Stomach (tissue), 9 donors: Measurements from ENCODE around the gene CCNYL1. TPM values are rescaled to one million over a fixed set of nuclear protein-coding genes. Genes with fewer than 3 reads are reported as not detected.
"Not testable (repeated sequence)": the region's sequence is repeated elsewhere in the genome, so short reads cannot be mapped to it uniquely, and the experiment has no call there.

Experiments used
- DNase-seq, 2 donors: peaks; one replicate each; pipeline versions ENCODE4 v3.0.0 to v3.0.0-alpha.2; 2013 to 2019
- H3K27ac ChIP-seq, 5 donors: fragments of 200-600 bp in 4 of 5; sonication (generic) in 4 of 5; one replicate each; pipeline ENCODE4 v1.5.1; 2013 to 2019; ENCODE audit warnings: mild to moderate bottlenecking in 1 of 5, moderate library complexity in 1 of 5
- H3K27me3 ChIP-seq, 3 donors: fragments of 200-600 bp; sonication (generic); one replicate each; pipeline ENCODE4 v1.5.1; 2017 to 2019; ENCODE audit warnings: mixed run types in 1 of 3
- H3K36me3 ChIP-seq, 4 donors: fragments of 200-600 bp; sonication (generic); 1 replicate in 3 of 4; 2 replicates in 1 of 4; pipeline ENCODE4 v1.5.1; 2016 to 2019
- H3K4me1 ChIP-seq, 4 donors: fragments of 200-600 bp; sonication (generic); one replicate each; pipeline ENCODE4 v1.5.1; 2016 to 2019
- H3K4me3 ChIP-seq, 4 donors: fragments of 200-600 bp; sonication (generic) in 3 of 4; one replicate each; pipeline ENCODE4 v1.5.1; 2016 to 2019; ENCODE audit warnings: mild to moderate bottlenecking in 1 of 4
- H3K9me3 ChIP-seq, 4 donors: fragments of 200-600 bp; sonication (generic); one replicate each; pipeline ENCODE4 v1.5.1; 2016 to 2019
- CTCF ChIP-seq, 7 experiments: fragments of 450-650 bp in 4 of 7; fragments of 200-600 bp in 3 of 7; sonication (generic) in 3 of 7; IDR thresholded peaks; one replicate each; pipeline ENCODE4 v1.5.1; 2016 to 2019; ENCODE audit warnings: antibody characterized with exemption in 7 of 7, control low read depth in 2 of 7, mild to moderate bottlenecking in 1 of 7
- EP300 ChIP-seq: sonication (generic); formaldehyde crosslinking; IDR thresholded peaks from one replicate; pipeline ENCODE4 v1.6.1; 2017; ENCODE audit warnings: antibody characterized with exemption
- POLR2A ChIP-seq, 4 donors: fragments of 450-650 bp; IDR thresholded peaks; one replicate each; pipeline ENCODE4 v1.6.1; 2016; ENCODE audit warnings: antibody characterized with exemption in 4 of 4, control low read depth in 2 of 4, mild to moderate bottlenecking in 1 of 4, moderate library complexity in 1 of 4
- POLR2AphosphoS5 ChIP-seq, 3 donors: sonication (generic); formaldehyde crosslinking; IDR thresholded peaks; one replicate each; pipeline ENCODE4 v1.6.1; 2016; ENCODE audit warnings: antibody characterized with exemption in 3 of 3
- WGBS, 5 donors: extraction: QIAGEN DNeasy Blood & Tissue Kit in 3 of 5; methylation state at CpG; one replicate each; pipeline versions ENCODE4 v1.1.5 to v1.1.7; 2013 to 2018; 5-methylcytosine and 5-hydroxymethylcytosine counted together
- intact Hi-C: fragments of 100-400 bp; cut with DNase I; formaldehyde crosslinking; loops from one replicate; pipeline ENCODE4 v1.15.1; 2023; ENCODE audit warnings: low total_unique reads
- polyA plus RNA-seq, 3 donors: library from polyadenylated mRNA; stranded (reverse); fragments of 200-250 nt; gene quantifications; one replicate each; pipeline ENCODE4 v1.2.3, GENCODE V29; 2013
- total RNA-seq, 5 donors: library from RNA; depleted of rRNA; stranded (reverse); fragments of >200 nt; gene quantifications; one replicate each; pipeline versions ENCODE4 v1.1.0 to v1.2.3, GENCODE V29; 2014 to 2016
- donor health status: healthy with polysubstance abuse.
- donor health status: Bipolar disorder and iron deficiency.
- donor health status: healthy.

Gene CCNYL1
- total and polyA plus RNA-seq, 8 donors = 4.2 to 29.8 (median 11.2) TPM

GRCh38 chr2:207760453-207760852 lies 49.0 kb downstream of the CCNYL1 start:
- Histone ChIP-seq H3K27me3 (no peaks in the 10 kb centered on the region), H3K4me3 (no peak overlapping the region), H3K36me3 (peaks cover 0 to 54% (median 39%) of the 10 kb centered on the region in 4 donors), H3K27ac (no peak overlapping the region), H3K9me3 (no peaks in the 10 kb centered on the region), H3K4me1 (peaks cover 8 to 51% (median 27%) of the 10 kb centered on the region in 4 donors)
- DNase-seq = no peak
- intact Hi-C loops = no loop called here
- 62 to 78% (median 75%) methylated on average over 2 of the region's 2 CpGs for WGBS, 5 donors
- TF ChIP-seq POLR2AphosphoS5 (IDR thresholded peaks at IDR 0.05) (no peak), EP300 (no peak), CTCF (IDR thresholded peaks at IDR 0.05) (no peak), POLR2A (IDR thresholded peaks at IDR 0.05) (no peak)

DNA sequence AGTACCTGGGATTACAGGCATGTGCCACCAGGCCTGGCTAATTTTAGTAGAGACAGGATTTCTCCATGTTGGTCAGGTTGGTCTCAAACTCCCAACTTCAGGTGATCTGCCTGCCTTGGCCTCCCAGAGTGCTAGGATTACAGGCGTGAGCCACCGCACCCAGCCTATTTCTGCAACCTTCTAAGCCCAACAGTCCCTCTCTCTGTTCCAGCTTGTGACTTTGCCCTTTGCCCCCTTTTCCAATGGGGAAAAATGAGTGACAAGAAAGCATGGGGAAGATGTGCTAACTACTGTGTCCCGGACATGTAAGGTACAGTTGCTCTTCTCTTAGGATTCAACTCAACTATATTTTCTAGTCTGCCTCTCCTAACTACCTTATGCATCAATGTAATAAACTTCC lies 50.0 kb downstream of the CCNYL1 start:
- H3K4me3 ChIP-seq, DNase-seq, H3K27ac ChIP-seq, intact Hi-C loops, H3K27me3 ChIP-seq, H3K9me3 ChIP-seq: not testable (repeated sequence)
- H3K36me3 ChIP-seq = peaks cover 0 to 54% (median 39%) of the 10 kb centered on the region in 4 donors
- whole genome bisulfite sequencing, 5 donors = 93 to 98% (median 98%) methylated on average over 3 of the region's 3 CpGs
- peaks cover 14 to 55% (median 32%) of the 10 kb centered on the region in 4 donors for H3K4me1 ChIP-seq

DNA sequence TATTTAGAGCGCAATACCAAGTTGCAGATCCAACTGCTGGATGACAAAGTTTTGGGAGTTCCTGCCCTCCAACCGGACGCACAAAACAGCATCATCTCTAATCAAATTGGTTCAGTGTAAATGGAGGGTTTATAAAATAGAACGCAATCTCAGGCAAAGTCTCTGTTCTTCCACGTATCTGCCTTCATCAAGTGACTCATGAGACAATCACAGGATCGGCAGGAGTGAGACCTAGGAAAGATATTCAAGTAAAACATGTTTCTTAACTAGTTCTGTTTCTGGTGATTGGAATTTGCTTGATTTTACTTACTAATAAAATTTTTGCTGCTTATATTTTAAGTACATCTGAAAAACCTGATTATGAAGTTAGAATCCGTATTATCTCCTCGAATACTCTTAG lies 50.7 kb downstream of the CCNYL1 start:
- H3K36me3 ChIP-seq = peaks cover 7 to 61% (median 43%) of the 10 kb centered on the region in 4 donors
- intact Hi-C loops = no loop called here
- H3K27ac ChIP-seq = no peak overlapping the region
- DNase-seq = no peak
- no peaks in the 10 kb centered on the region for H3K9me3 ChIP-seq
- no peak for TF ChIP-seq EP300
- no peak for TF ChIP-seq POLR2AphosphoS5 (IDR thresholded peaks at IDR 0.05)
- no peak for TF ChIP-seq CTCF (IDR thresholded peaks at IDR 0.05)
- TF ChIP-seq POLR2A (IDR thresholded peaks at IDR 0.05) = no peak
- WGBS, 5 donors = 77 to 89% (median 83%) methylated on average over 8 of the region's 8 CpGs
- peaks cover 21 to 63% (median 38%) of the 10 kb centered on the region in 4 donors for H3K4me1 ChIP-seq
- no peaks in the 10 kb centered on the region for H3K27me3 ChIP-seq
- H3K4me3 ChIP-seq = no peak overlapping the region

GRCh38 chr2:207763303-207763917 lies 52.0 kb downstream of the CCNYL1 start:
- Histone ChIP-seq H3K27ac (peak overlapping the region in 2 of 5 donors; percentile 17 to 23), H3K4me1 (peaks cover 33 to 75% (median 51%) of the 10 kb centered on the region in 4 donors), H3K36me3 (peaks cover 8 to 72% (median 50%) of the 10 kb centered on the region in 4 donors), H3K4me3 (peak overlapping the region in 1 of 4 donors; percentile 9), H3K27me3 (no peaks in the 10 kb centered on the region), H3K9me3 (no peaks in the 10 kb centered on the region)
- WGBS, 5 donors = 46 to 73% (median 55%) methylated on average over 8 of the region's 8 CpGs
- TF ChIP-seq CTCF (IDR thresholded peaks at IDR 0.05) = no peak
- DNase-seq = no peak
- intact Hi-C loops = no loop called here

- Histone ChIP-seq H3K27ac (peak overlapping the region in 1 of 5 donors; percentile 79), H3K27me3 (no peaks in the 10 kb centered on the region), H3K4me3 (peak overlapping the region in 1 of 4 donors; percentile 9), H3K36me3 (peaks cover 8 to 66% (median 46%) of the 10 kb centered on the region in 4 donors), H3K4me1 (peaks cover 35 to 76% (median 55%) of the 10 kb centered on the region in 4 donors), H3K9me3 (no peaks in the 10 kb centered on the region)
- no peak for DNase-seq
- TF ChIP-seq POLR2A (IDR thresholded peaks at IDR 0.05) (no peak), POLR2AphosphoS5 (IDR thresholded peaks at IDR 0.05) (no peak), CTCF (IDR thresholded peaks at IDR 0.05) (no peak), EP300 (no peak)
- WGBS, 5 donors = 65 to 75% (median 68%) methylated on average over 1 of the region's 1 CpG
- intact Hi-C loops = no loop called here
These were observed 52.7 kb downstream of the CCNYL1 start for GRCh38 chr2:207764096-207764630.
